AG09319 (cell line): Measurements from ENCODE around the gene IRX3.
"Not testable (repeated sequence)": the region's sequence is repeated elsewhere in the genome, so short reads cannot be mapped to it uniquely, and the experiment has no call there.

Source experiments
- DNase-seq: peaks from one replicate; pipeline ENCODE4 v3.0.0-alpha.2; 2010; ENCODE audit warnings: low read depth; ENCODE audit errors: extremely low read depth
- CTCF ChIP-seq: IDR thresholded peaks from 2 replicates; pipeline ENCODE4 v1.5.1; 2011; ENCODE audit warnings: low read depth, mild to moderate bottlenecking, inconsistent platforms, low read length, moderate library complexity

The IRX3 gene

DNA sequence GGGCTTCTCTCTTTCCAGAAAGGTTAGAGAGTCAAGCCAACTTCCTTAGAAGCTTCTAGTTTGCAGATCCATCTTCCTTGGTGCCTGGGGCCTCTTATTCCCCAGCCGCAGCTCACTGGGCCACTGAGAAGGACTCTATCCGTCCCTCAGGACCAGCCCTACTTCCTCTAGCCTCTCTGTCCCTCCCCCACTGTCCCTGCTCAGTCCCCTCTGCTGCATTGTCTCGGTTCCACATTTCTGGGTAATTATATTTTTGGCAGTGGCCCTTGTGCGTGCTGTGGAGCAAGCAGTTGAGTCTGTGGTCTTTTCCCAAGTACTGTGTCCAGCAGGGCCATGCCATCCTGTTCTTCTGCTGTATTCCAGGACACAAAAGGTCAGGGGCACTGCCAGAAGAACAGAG is 17.8 kb downstream of the IRX3 start:
- no peak for TF ChIP-seq CTCF

DNA sequence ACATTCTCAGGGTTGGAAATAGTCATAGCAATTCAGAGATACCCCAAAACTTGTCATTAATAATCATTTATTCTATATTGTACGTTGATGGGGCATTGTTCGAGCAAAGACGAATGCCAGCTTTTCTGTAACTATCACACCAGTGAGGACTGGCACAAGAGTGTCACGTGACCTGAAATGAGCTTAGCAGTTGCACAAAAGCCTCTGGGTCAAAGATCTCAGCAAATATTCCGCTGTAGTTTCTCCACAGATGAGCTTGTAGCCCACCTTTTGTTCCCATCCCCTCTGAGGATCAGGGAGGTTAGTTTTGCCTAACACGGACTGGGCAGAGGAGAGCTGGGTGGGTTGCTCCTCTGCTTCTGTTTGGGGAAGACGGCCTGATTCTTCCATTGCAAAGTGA is 18.2 kb downstream of the IRX3 start:
- TF ChIP-seq CTCF: no peak
- DNase-seq: no peak

More for the DNA sequence above, 17.8 kb downstream of the IRX3 start:
- no peak for DNase-seq

GRCh38 chr16:54266363-54266955 is 20.1 kb downstream of the IRX3 start:
- no peak for TF ChIP-seq CTCF
- no peak for DNase-seq

GRCh38 chr16:54265575-54266107 is 20.9 kb downstream of the IRX3 start:
- no peak for TF ChIP-seq CTCF
- DNase-seq: no peak

GRCh38 chr16:54253118-54253517 is 33.5 kb downstream of the IRX3 start:
- TF ChIP-seq CTCF: no peak
- no peak for DNase-seq

DNA sequence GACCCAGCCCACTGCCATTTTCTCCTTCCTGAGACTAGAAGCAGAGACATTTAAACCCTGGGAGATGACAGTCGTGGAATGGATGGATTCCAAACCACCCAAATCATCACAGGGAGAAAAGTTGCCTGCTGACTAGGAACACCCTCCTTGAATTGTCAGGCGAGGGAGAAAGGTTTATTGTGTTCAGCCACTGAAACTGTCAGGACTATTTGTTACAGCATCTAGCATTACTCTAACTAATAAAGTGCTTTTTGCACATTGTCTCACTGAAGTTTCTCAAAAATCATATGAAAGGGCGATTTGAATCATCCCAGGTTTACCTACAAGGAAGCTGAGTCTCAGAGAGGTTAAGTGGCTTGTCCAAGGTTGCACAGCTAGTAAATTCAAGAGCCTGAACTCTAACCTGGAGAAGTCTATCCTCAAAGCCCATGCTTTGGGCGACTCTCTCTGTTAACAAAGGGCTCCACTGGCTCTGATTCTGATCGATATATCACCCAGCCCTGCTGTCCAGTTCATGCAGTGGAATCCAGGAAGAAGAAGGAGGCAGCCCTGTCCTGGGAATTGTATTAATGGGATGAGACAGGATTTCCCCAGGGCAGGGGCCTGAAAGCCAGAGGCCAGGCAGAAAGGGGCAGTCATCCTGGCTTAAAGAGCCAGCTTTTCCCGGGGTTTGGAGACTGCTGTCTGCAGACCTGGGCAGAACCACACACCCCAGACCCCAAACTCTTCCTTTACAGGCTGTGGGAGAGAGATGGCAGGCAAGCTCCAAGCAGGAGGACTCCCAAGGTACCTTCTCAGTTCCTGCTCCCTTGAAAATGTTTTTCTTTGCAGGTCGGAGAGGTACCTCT is 37.5 kb downstream of the IRX3 start:
- DNase-seq: no peak
- TF ChIP-seq CTCF: no peak

DNA sequence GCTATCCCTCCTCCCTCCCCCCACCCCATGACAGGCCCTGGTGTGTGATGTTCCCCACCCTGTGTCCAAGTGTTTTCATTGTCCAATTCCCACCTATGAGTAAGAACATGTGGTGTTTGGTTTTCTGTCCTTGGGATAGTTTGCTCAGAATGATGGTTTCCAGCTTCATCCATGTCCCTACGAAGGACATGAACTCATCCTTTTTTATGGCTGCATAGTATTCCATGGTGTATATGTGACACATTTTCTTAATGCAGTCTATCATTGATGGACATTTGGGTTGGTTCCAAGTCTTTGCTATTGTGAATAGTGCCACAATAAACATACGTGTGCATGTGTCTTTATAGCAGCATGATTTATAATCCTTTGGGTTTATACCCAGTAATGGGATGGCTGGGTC is 38.9 kb downstream of the IRX3 start:
- DNase-seq: not testable (repeated sequence)
